K562 (cell line): ENCODE data around the gene TCP10L. TPM values are rescaled to one million over a fixed set of nuclear protein-coding genes. Genes with fewer than 3 reads are reported as not detected.

ENCODE experiments used
- ARID1B ChIP-seq: fragments of 450-650 bp; IDR thresholded peaks from 2 replicates; pipeline ENCODE4 v1.6.1; 2016; ENCODE audit warnings: antibody characterized with exemption, mild to moderate bottlenecking, inconsistent platforms
- CCAR2 ChIP-seq: fragments of 200-400 bp; formaldehyde crosslinking; IDR thresholded peaks from 2 replicates; pipeline ENCODE4 v1.6.1; 2017; ENCODE audit warnings: mild to moderate bottlenecking, low read depth, low read length
- FOSL1 ChIP-seq: fragments of 200-800 bp; sonication (Bioruptor generic); conservative IDR thresholded peaks from 2 replicates; pipeline ENCODE4 v1.6.1; 2016; ENCODE audit warnings: missing genetic modification characterization, missing compliant biosample characterization
- FOXA3 ChIP-seq, 2 experiments: fragments of 450-650 bp in 1 of 2; sonication (generic) in 1 of 2; formaldehyde crosslinking; IDR thresholded peaks in 1 of 2; conservative IDR thresholded peaks in 1 of 2; 2 replicates each; pipeline versions ENCODE4 v1.4.0 to v1.8.0; 2020 to 2022; ENCODE audit warnings: mild to moderate bottlenecking in 2 of 2, missing genetic modification reagents in 1 of 2
- KLF10 ChIP-seq: fragments of 250-450 bp; sonication (Bioruptor Pico); IDR thresholded peaks from 2 replicates; pipeline ENCODE4 v1.6.1; 2021; ENCODE audit warnings: matching md5 sums
- MXI1 ChIP-seq: IDR thresholded peaks from 2 replicates; pipeline ENCODE4 v1.6.1; 2011; ENCODE audit warnings: low read depth, mild to moderate bottlenecking, improper control_type of control experiment, low read length
- NCOA2 ChIP-seq, 2 experiments: fragments of 450-650 bp; IDR thresholded peaks; 2 replicates each; pipeline ENCODE4 v1.6.1; 2018; ENCODE audit warnings: mild to moderate bottlenecking in 2 of 2, moderate library complexity in 1 of 2; ENCODE audit not compliant: partially characterized antibody in 2 of 2
- NCOR1 ChIP-seq: fragments of 450-650 bp; IDR thresholded peaks from 2 replicates; pipeline ENCODE4 v1.6.1; 2016; ENCODE audit warnings: mild to moderate bottlenecking, moderate library complexity
- NR1H2 ChIP-seq: sonication (generic); formaldehyde crosslinking; IDR thresholded peaks from 2 replicates; pipeline ENCODE4 v1.4.0; 2020; ENCODE audit warnings: mild to moderate bottlenecking, missing genetic modification reagents
- PYGO2 ChIP-seq: fragments of 450-650 bp; IDR thresholded peaks from 2 replicates; pipeline ENCODE4 v1.6.1; 2016; ENCODE audit warnings: mild to moderate bottlenecking, missing genetic modification characterization, moderate library complexity, missing compliant biosample characterization
- SAFB ChIP-seq: fragments of 200-400 bp; formaldehyde crosslinking; IDR thresholded peaks from 2 replicates; pipeline ENCODE4 v1.6.1; 2017; ENCODE audit warnings: low read depth, low read length, borderline replicate concordance
- SRF ChIP-seq, 2 experiments: fragments of 250-450, 450-650 bp in 1 of 2; sonication (Bioruptor Pico) in 1 of 2; sonication (generic) in 1 of 2; formaldehyde crosslinking; IDR thresholded peaks; 2 replicates each; pipeline versions ENCODE4 v1.5.0 to v1.5.1; 2020 to 2022; ENCODE audit warnings: mild to moderate bottlenecking in 1 of 2, missing genetic modification reagents in 1 of 2
- TEAD4 ChIP-seq, 2 experiments: sonication (generic) in 1 of 2; formaldehyde crosslinking in 1 of 2; IDR thresholded peaks; 2 replicates each; pipeline versions ENCODE4 v1.6.1 to v1.8.0; 2012 to 2022; ENCODE audit warnings: borderline replicate concordance in 1 of 2, inconsistent platforms in 1 of 2, low read length in 1 of 2, mild to moderate bottlenecking in 1 of 2, missing genetic modification reagents in 1 of 2
- U2AF2 ChIP-seq: fragments of 200-400 bp; formaldehyde crosslinking; optimal IDR thresholded peaks from 2 replicates; pipeline ENCODE3; 2017; ENCODE audit warnings: low read depth, mild to moderate bottlenecking, low read length
- ZNF165 ChIP-seq: fragments of 250-450 bp; sonication (Bioruptor Pico); IDR thresholded peaks from 2 replicates; pipeline ENCODE4 v1.4.0; 2020; ENCODE audit warnings: borderline replicate concordance
- ZNF445 ChIP-seq: fragments of 250-450 bp; sonication (Bioruptor Pico); IDR thresholded peaks from 2 replicates; pipeline ENCODE4 v1.4.0; 2020; ENCODE audit warnings: low read depth, mild to moderate bottlenecking, moderate library complexity
- ZNF717 ChIP-seq: fragments of 250-450 bp; sonication (Bioruptor Pico); IDR thresholded peaks from 2 replicates; pipeline ENCODE4 v1.5.0; 2021
- ZNF785 ChIP-seq: fragments of 250-450 bp; sonication (Bioruptor Pico); IDR thresholded peaks from 2 replicates; pipeline ENCODE4 v1.4.0; 2020; ENCODE audit warnings: mild to moderate bottlenecking
- polyA plus RNA-seq, 8 experiments: library from polyadenylated mRNA; depleted of rRNA in 4 of 8; stranded (reverse) in 5 of 8; unstranded in 3 of 8; fragments of >200 nt; fragmentation: Nextera tagmentation in 2 of 8; fragmentation: Illumina TruSeq in 1 of 8; extraction: Ambion mirVana in 2 of 8; extraction: Trizol in 1 of 8; gene quantifications; 2 replicates each; pipeline versions ENCODE4 v1.2.1 to v1.2.3, GENCODE V29; 2011 to 2014; ENCODE audit warnings: inconsistent platforms in 1 of 8, missing spikeins in 1 of 8
- total RNA-seq, 7 experiments: library from RNA; depleted of rRNA in 6 of 7; stranded (reverse); fragments of >200 nt in 6 of 7; fragmentation: Illumina TruSeq in 2 of 7; extraction: Trizol in 2 of 7; gene quantifications; 2 replicates each; pipeline versions ENCODE4 v1.2.1 to v1.2.3, GENCODE V29; 2011 to 2021; ENCODE audit warnings: low replicate concordance in 1 of 7
- TF ChIP-seq, protein P1 (sequence below): IDR thresholded peaks from 2 replicates; pipeline ENCODE4 v1.6.1; 2012; ENCODE audit warnings: low read depth, low read length, improper control_type of control experiment, borderline replicate concordance
- TF ChIP-seq, protein P2 (sequence below): fragments of 450-650 bp; IDR thresholded peaks from 2 replicates; pipeline ENCODE4 v1.6.1; 2018; ENCODE audit not compliant: partially characterized antibody
- TF ChIP-seq, protein P3 (sequence below): fragments of 200-800 bp; sonication (Bioruptor generic); IDR thresholded peaks from 2 replicates; pipeline ENCODE4 v1.6.1; 2017; ENCODE audit warnings: missing genetic modification characterization, missing compliant biosample characterization

Gene TCP10L
- total and polyA plus RNA-seq, 9 of the 15 experiments (the other 6 are each of a cell fraction or from before 2014, with no cell fraction given), result 0.34 to 0.91 (median 0.56) TPM; not detected in 2

DNA sequence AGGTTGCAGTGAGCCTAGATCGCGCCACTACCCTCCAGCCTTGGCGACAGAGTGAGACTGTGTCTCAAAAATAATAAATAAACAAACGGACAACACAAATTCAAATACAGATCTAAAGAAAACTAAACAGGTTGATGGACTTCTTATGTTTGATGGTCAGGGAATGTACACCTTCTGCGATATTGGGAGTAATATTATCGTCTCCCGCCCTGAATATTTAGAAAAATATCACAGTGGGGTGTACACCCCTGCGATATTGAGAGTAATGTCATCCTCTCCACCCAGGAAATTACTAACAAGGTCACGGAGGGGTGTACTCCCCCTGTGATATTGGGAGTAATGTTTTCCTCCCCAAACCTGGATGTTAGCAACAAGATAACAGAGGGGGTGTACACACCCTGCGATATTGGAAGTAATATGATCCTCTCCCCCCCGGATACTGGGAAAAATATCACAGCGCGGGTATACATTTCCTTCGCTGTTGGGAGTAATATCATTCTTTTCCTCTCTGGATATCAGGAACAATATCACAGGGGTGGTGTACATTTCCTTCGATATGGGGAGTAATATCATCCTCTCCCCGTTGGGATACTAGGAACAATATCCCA, 28.2 kb upstream of the TCP10L start (continued):
- TF ChIP-seq, protein P1, sequence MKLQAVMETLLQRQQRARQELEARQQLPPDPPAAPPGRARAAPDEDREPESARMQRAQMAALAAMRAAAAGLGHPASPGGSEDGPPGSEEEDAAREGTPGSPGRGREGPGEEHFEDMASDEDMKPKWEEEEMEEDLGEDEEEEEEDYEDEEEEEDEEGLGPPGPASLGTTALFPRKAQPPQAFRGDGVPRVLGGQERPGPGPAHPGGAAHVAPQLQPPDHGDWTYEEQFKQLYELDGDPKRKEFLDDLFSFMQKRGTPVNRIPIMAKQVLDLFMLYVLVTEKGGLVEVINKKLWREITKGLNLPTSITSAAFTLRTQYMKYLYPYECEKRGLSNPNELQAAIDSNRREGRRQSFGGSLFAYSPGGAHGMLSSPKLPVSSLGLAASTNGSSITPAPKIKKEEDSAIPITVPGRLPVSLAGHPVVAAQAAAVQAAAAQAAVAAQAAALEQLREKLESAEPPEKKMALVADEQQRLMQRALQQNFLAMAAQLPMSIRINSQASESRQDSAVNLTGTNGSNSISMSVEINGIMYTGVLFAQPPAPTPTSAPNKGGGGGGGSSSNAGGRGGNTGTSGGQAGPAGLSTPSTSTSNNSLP, result 0 out of 2 replicates have a peak, but pooled peaks have one; percentile 39
- no peak for TF ChIP-seq ZNF445
- TF ChIP-seq ZNF717 (CRISPR knock-in tag), result no peak
- TF ChIP-seq FOSL1 (tag), result peak; percentile 45; the same call in 1 of the 2 replicates
- peak; percentile 59 for TF ChIP-seq NCOR1
- 0 out of 4 replicates have a peak, but pooled peaks of 1 of the 2 experiments have one; percentile 43 for TF ChIP-seq SRF (CRISPR knock-in tag; IDR thresholded peaks at IDR 0.05)
- TF ChIP-seq, protein P2, sequence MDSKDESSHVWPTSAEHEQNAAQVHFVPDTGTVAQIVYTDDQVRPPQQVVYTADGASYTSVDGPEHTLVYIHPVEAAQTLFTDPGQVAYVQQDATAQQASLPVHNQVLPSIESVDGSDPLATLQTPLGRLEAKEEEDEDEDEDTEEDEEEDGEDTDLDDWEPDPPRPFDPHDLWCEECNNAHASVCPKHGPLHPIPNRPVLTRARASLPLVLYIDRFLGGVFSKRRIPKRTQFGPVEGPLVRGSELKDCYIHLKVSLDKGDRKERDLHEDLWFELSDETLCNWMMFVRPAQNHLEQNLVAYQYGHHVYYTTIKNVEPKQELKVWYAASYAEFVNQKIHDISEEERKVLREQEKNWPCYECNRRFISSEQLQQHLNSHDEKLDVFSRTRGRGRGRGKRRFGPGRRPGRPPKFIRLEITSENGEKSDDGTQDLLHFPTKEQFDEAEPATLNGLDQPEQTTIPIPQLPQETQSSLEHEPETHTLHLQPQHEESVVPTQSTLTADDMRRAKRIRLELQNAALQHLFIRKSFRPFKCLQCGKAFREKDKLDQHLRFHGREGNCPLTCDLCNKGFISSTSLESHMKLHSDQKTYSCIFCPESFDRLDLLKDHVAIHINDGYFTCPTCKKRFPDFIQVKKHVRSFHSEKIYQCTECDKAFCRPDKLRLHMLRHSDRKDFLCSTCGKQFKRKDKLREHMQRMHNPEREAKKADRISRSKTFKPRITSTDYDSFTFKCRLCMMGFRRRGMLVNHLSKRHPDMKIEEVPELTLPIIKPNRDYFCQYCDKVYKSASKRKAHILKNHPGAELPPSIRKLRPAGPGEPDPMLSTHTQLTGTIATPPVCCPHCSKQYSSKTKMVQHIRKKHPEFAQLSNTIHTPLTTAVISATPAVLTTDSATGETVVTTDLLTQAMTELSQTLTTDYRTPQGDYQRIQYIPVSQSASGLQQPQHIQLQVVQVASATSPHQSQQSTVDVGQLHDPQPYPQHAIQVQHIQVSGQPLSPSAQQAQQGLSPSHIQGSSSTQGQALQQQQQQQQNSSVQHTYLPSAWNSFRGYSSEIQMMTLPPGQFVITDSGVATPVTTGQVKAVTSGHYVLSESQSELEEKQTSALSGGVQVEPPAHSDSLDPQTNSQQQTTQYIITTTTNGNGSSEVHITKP, result peak; percentile 91
- TF ChIP-seq KLF10 (CRISPR knock-in tag), result no peak
- no peak for TF ChIP-seq CCAR2
- no peak for TF ChIP-seq SAFB
- TF ChIP-seq ARID1B, result peak; percentile 71
- no peak for TF ChIP-seq FOXA3 (CRISPR knock-in tag; conservative IDR thresholded peaks at IDR 0.05 in 1 of 2, IDR thresholded peaks at IDR 0.05 in 1 of 2)
- TF ChIP-seq PYGO2 (tag), result no peak
- no peak for TF ChIP-seq NR1H2 (CRISPR knock-in tag)
- TF ChIP-seq NCOA2 (IDR thresholded peaks at IDR 0.05; ENCODE audit: partially characterized antibody in 2 of 2), result no peak
- no peak for TF ChIP-seq ZNF165
- no peak for TF ChIP-seq MXI1
- no peak; the same call in 1 of the 2 replicates for TF ChIP-seq TEAD4 (IDR thresholded peaks at IDR 0.05; ENCODE audit: low read length)
- TF ChIP-seq TEAD4 (CRISPR knock-in tag; IDR thresholded peaks at IDR 0.05; ENCODE audit: borderline replicate concordance), result no peak
- TF ChIP-seq U2AF2, result no peak
- TF ChIP-seq, protein P3, sequence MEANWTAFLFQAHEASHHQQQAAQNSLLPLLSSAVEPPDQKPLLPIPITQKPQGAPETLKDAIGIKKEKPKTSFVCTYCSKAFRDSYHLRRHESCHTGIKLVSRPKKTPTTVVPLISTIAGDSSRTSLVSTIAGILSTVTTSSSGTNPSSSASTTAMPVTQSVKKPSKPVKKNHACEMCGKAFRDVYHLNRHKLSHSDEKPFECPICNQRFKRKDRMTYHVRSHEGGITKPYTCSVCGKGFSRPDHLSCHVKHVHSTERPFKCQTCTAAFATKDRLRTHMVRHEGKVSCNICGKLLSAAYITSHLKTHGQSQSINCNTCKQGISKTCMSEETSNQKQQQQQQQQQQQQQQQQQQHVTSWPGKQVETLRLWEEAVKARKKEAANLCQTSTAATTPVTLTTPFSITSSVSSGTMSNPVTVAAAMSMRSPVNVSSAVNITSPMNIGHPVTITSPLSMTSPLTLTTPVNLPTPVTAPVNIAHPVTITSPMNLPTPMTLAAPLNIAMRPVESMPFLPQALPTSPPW (CRISPR knock-in tag), result peak; percentile 85
- TF ChIP-seq ZNF785 (CRISPR knock-in tag), result no peak
